Gastrocnemius medialis (tissue), 4 donors: ENCODE measurements around the gene FRRS1L. TPM values are rescaled to one million over a fixed set of nuclear protein-coding genes. Genes with fewer than 3 reads are reported as not detected.

Source experiments
- ATAC-seq, 2 donors: fragments of 150-250 bp; one replicate each; pipeline ENCODE4 v1.9.1; 2016
- DNase-seq, 2 donors: peaks; one replicate each; pipeline ENCODE4 v3.0.0-alpha.2; 2019
- H3K27ac ChIP-seq, 4 donors: fragments of 200-600 bp; sonication (generic); 1 replicate in 1 of 4; 2 replicates in 3 of 4; pipeline ENCODE4 v1.5.1; 2016 to 2018; ENCODE audit warnings: mild to moderate bottlenecking in 2 of 4, moderate library complexity in 1 of 4
- H3K27me3 ChIP-seq, 3 donors: fragments of 200-600 bp; sonication (generic) in 2 of 3; 1 replicate in 1 of 3; 2 replicates in 2 of 3; pipeline versions ENCODE4 v1.5.1 to v1.6.0; 2016 to 2019; ENCODE audit warnings: mild to moderate bottlenecking in 1 of 3, moderate library complexity in 1 of 3
- H3K36me3 ChIP-seq, 2 donors: fragments of 200-600 bp; sonication (generic) in 1 of 2; one replicate each; pipeline ENCODE4 v1.5.1; 2017 to 2018
- H3K4me1 ChIP-seq, 2 donors: fragments of 200-600 bp; sonication (generic) in 1 of 2; one replicate each; pipeline ENCODE4 v1.5.1; 2016 to 2017; ENCODE audit warnings: mild to moderate bottlenecking in 2 of 2
- H3K4me3 ChIP-seq, 4 donors: fragments of 200-600 bp; sonication (generic) in 3 of 4; 1 replicate in 1 of 4; 2 replicates in 3 of 4; pipeline ENCODE4 v1.5.1; 2016 to 2019; ENCODE audit warnings: mild to moderate bottlenecking in 2 of 4
- H3K9me3 ChIP-seq, 3 donors: fragments of 200-600 bp; sonication (generic) in 2 of 3; 1 replicate in 1 of 3; 2 replicates in 2 of 3; pipeline ENCODE4 v1.5.1; 2016 to 2019
- POLR2A ChIP-seq, 2 donors: fragments of 450-650 bp; IDR thresholded peaks; one replicate each; pipeline ENCODE4 v1.6.1; 2017; ENCODE audit warnings: antibody characterized with exemption in 2 of 2, mild to moderate bottlenecking in 2 of 2, moderate library complexity in 2 of 2
- in situ Hi-C, 4 donors: fragments of 200-750 bp; cut with MboI; loops; one replicate each; pipeline versions ENCODE4 v1.15.0 to v1.8.0; 2017; ENCODE audit warnings: low sequenced_read_pairs in 4 of 4
- intact Hi-C: fragments of 100-400 bp; cut with DNase I; formaldehyde crosslinking; loops from one replicate; pipeline ENCODE4 v1.15.1; 2023; ENCODE audit warnings: low total_unique reads
- total RNA-seq, 4 donors: library from RNA; depleted of rRNA; stranded (reverse); fragments of >200 nt; gene quantifications; one replicate each; pipeline versions ENCODE4 v1.1.0 to v1.2.3, GENCODE V29; 2016
- TF ChIP-seq, protein P1 (sequence below), 5 experiments: fragments of 450-650 bp in 3 of 5; fragments of 200-600 bp in 2 of 5; sonication (generic) in 2 of 5; IDR thresholded peaks in 4 of 5; conservative IDR thresholded peaks in 1 of 5; 1 replicate in 4 of 5; 2 replicates in 1 of 5; pipeline ENCODE4 v1.5.1; 2016 to 2019; ENCODE audit warnings: antibody characterized with exemption in 5 of 5, mild to moderate bottlenecking in 3 of 5, moderate library complexity in 3 of 5

Gene FRRS1L, protein sequence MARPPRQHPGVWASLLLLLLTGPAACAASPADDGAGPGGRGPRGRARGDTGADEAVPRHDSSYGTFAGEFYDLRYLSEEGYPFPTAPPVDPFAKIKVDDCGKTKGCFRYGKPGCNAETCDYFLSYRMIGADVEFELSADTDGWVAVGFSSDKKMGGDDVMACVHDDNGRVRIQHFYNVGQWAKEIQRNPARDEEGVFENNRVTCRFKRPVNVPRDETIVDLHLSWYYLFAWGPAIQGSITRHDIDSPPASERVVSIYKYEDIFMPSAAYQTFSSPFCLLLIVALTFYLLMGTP
- total RNA-seq = under 1 TPM in 1 of 4 donors, not detected in 3; 0.02 TPM

DNA sequence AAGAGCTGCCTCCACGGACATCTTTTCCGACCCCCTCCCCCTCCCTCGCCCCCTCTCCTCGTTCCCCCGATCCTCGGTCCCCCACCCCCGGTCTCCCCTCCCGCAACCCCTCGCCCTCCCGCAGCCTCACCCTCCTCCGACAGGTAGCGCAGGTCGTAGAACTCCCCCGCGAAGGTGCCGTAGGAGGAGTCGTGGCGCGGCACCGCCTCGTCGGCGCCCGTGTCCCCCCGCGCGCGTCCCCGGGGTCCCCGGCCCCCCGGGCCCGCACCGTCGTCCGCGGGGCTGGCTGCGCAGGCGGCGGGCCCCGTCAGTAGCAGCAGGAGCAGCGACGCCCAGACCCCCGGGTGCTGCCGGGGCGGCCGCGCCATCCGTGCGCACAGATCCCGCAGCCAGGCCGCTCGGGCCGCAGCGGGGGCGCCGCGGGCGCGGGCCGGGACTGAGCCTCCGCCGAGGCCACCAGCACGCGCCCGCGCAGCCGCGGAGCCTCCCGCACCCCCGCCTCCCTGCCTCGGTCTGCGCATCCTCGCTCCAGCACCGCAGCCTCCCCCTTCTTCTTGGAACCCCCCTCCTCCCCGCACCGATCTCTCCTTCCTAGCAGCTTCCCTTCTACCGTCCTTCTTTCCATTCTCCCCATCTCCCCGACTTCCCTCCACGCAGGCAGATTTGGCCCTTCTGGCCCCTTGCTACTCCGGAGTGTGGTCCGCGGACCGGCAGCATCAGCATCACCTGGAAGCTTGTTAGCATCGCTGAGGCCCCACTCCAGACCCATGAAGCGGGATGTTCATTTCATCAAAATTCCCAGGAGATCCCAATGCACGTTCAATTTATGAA, at the start of gene FRRS1L:
Gene FRRS1L (minus strand): TSS at position 479 of the 831 bp plus-strand sequence. CDS start 111 bp downstream, at position 368.
- DNase-seq = no peak
- H3K36me3 ChIP-seq = no peaks in the 10 kb centered on the region
- peaks cover 11 to 26% (median 19%) of the 10 kb centered on the region in 3 donors for H3K27me3 ChIP-seq
- no peak for TF ChIP-seq POLR2A (IDR thresholded peaks at IDR 0.05)
- TF ChIP-seq, protein P1, sequence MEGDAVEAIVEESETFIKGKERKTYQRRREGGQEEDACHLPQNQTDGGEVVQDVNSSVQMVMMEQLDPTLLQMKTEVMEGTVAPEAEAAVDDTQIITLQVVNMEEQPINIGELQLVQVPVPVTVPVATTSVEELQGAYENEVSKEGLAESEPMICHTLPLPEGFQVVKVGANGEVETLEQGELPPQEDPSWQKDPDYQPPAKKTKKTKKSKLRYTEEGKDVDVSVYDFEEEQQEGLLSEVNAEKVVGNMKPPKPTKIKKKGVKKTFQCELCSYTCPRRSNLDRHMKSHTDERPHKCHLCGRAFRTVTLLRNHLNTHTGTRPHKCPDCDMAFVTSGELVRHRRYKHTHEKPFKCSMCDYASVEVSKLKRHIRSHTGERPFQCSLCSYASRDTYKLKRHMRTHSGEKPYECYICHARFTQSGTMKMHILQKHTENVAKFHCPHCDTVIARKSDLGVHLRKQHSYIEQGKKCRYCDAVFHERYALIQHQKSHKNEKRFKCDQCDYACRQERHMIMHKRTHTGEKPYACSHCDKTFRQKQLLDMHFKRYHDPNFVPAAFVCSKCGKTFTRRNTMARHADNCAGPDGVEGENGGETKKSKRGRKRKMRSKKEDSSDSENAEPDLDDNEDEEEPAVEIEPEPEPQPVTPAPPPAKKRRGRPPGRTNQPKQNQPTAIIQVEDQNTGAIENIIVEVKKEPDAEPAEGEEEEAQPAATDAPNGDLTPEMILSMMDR (IDR thresholded peaks at IDR 0.05 in 4 of 5, conservative IDR thresholded peaks at IDR 0.05 in 1 of 5) = no peak
- intact Hi-C loops (no loop called here), in situ Hi-C loops (no loop called here)
- H3K4me3 ChIP-seq = no peak within 1 kb of the TSS
- no peak for ATAC-seq
- H3K9me3 ChIP-seq = no peaks in the 10 kb centered on the region
- no peaks in the 10 kb centered on the region for H3K4me1 ChIP-seq
- no peak within 1 kb of the TSS for H3K27ac ChIP-seq

DNA sequence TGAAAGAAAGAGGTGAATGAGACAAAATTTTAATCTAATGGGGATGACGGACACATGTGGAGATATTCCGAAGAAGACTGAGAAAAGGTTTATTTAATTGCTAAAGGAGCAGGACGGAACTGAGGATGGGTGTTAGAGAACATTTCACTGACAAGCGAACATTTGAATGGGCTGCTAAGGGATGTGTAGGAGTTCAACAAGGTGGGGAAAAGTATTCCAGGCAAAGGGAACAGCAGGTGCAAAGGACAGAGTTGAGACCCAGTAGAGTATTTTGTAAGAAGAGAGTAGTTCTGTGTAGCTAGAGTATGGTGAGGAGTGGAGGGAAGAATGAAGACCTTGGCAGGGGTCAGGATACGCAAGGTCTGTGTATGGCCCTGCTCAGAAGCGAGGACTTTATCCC, 47.4 kb upstream of the FRRS1L start:
- H3K27ac ChIP-seq = no peak overlapping the region
- no peak for ATAC-seq
- in situ Hi-C loops = no loop called here

DNA sequence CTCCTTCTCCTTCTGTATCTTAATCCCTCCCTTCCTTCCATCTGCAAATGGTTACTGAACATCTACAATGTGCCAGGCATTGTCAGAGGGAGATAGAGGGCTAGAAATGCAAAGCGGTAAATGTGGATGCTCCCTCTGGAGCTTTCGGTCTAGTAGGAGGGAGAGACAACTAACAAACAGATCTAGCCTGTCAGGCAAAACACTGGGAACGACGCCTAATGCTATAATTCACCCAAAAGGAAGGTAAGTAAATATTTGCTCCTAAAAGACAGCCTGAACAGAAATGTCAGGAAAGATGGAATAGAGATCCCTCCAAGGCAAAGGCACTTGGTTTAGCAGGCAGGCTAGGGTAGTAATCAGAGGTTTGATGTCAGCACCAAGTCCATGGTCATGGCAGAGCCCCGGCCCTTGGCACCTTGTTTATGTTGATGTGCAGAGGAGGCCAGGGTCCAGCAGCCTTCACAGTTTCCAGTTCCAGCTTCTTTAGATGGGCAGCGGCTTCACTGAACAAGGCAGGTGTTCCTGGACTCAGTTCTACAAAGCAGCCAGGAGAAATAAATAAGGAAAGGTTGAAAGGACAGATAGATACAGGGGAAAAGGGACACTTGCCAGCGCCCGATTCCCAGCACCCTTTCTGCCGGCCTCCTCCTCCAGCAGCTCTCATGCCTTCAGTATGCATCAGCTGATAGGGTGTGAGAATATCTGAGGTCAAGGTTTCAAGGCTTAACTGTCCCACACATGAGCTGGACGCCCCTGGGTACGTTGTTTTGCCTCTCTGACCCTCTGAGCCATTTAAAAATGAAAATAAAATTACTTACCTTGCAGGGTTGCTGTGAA, 46.5 kb upstream of the FRRS1L start:
- no peak for DNase-seq
- Histone ChIP-seq H3K27ac (no peak overlapping the region), H3K4me1 (no peaks in the 10 kb centered on the region), H3K4me3 (no peak overlapping the region), H3K36me3 (no peaks in the 10 kb centered on the region), H3K27me3 (no peaks in the 10 kb centered on the region), H3K9me3 (no peaks in the 10 kb centered on the region)
- in situ Hi-C loops = no loop called here
- intact Hi-C loops = no loop called here
- TF ChIP-seq, protein P1 (IDR thresholded peaks at IDR 0.05 in 4 of 5, conservative IDR thresholded peaks at IDR 0.05 in 1 of 5) = no peak
- TF ChIP-seq POLR2A (IDR thresholded peaks at IDR 0.05) = no peak
- no peak for ATAC-seq

More for the DNA sequence above, 47.4 kb upstream of the FRRS1L start:
- Histone ChIP-seq H3K9me3 (no peaks in the 10 kb centered on the region), H3K4me1 (no peaks in the 10 kb centered on the region), H3K36me3 (no peaks in the 10 kb centered on the region), H3K27me3 (no peaks in the 10 kb centered on the region), H3K4me3 (no peak overlapping the region)
- intact Hi-C loops = no loop called here
- TF ChIP-seq, protein P1 (IDR thresholded peaks at IDR 0.05 in 4 of 5, conservative IDR thresholded peaks at IDR 0.05 in 1 of 5) = no peak
- no peak for TF ChIP-seq POLR2A (IDR thresholded peaks at IDR 0.05)
- no peak for DNase-seq

DNA sequence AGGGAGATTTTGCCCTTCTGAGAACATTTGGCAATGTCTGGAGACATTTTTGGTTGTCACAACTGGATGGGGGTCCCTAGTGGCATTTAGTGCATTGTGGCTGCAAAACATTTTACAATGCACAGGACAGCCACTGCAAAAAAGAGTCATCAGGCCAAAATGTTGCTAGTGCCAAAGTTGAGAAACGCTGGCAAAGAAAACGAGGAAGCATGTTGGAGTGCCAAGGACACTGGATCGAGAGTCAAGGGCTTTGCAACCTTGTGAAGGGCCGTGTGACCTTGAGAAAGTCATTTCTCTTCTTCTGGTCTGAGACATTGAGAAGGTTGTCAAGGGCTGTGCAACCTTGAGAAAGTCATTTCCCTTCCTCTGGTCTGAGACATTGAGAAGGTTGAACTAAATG, 45.7 kb upstream of the FRRS1L start:
- no peak for ATAC-seq
- Histone ChIP-seq H3K27me3 (no peaks in the 10 kb centered on the region), H3K4me3 (no peak overlapping the region), H3K27ac (no peak overlapping the region), H3K9me3 (no peaks in the 10 kb centered on the region), H3K36me3 (no peaks in the 10 kb centered on the region), H3K4me1 (no peaks in the 10 kb centered on the region)
- TF ChIP-seq, protein P1 (IDR thresholded peaks at IDR 0.05 in 4 of 5, conservative IDR thresholded peaks at IDR 0.05 in 1 of 5) = no peak
- no peak for TF ChIP-seq POLR2A (IDR thresholded peaks at IDR 0.05)
- no peak for DNase-seq
- intact Hi-C loops = no loop called here
- in situ Hi-C loops = no loop called here
